CD14-positive monocyte (primary cell): Measurements from ENCODE around the gene FERMT2. TPM values are rescaled to one million over a fixed set of nuclear protein-coding genes. Genes with fewer than 3 reads are reported as not detected.

Experiments used
- DNase-seq, 3 donors: peaks; one replicate each; pipeline ENCODE4 v3.0.0-alpha.2; 2011 to 2022
- H2AFZ ChIP-seq: 2 replicates; pipeline ENCODE4 v1.6.0; 2012; ENCODE audit warnings: mild to moderate bottlenecking, low read depth, low read length, inconsistent platforms; ENCODE audit not compliant: insufficient read depth, poor library complexity, severe bottlenecking
- H3K27ac ChIP-seq, 2 donors: 1 replicate in 1 of 2; 2 replicates in 1 of 2; pipeline ENCODE4 v1.5.1; 2012 to 2013; ENCODE audit warnings: low read length in 2 of 2, control low read depth in 1 of 2, inconsistent platforms in 1 of 2, low read depth in 1 of 2, mild to moderate bottlenecking in 1 of 2
- H3K27me3 ChIP-seq, 2 donors: one replicate each; pipeline versions ENCODE4 v1.6.0 to v1.6.1; 2011 to 2013; ENCODE audit warnings: low read length in 2 of 2; ENCODE audit not compliant: control insufficient read depth in 2 of 2, insufficient read depth in 2 of 2
- H3K36me3 ChIP-seq, 2 donors: replicated peaks in 1 of 2; 1 replicate in 1 of 2; 2 replicates in 1 of 2; pipeline versions ENCODE4 v1.5.1 to v1.6.1; 2012 to 2013; ENCODE audit warnings: low read length in 2 of 2, control low read depth in 1 of 2, inconsistent platforms in 1 of 2, mild to moderate bottlenecking in 1 of 2; ENCODE audit not compliant: insufficient read depth in 2 of 2, control insufficient read depth in 1 of 2
- H3K4me1 ChIP-seq, 2 donors: 1 replicate in 1 of 2; 2 replicates in 1 of 2; pipeline versions ENCODE4 v1.5.1 to v1.6.1; 2012 to 2013; ENCODE audit warnings: low read length in 2 of 2, control low read depth in 1 of 2, inconsistent platforms in 1 of 2, mild to moderate bottlenecking in 1 of 2, moderate library complexity in 1 of 2; ENCODE audit not compliant: insufficient read depth in 2 of 2, control insufficient read depth in 1 of 2
- H3K4me2 ChIP-seq: replicated peaks from 2 replicates; pipeline ENCODE3; 2012; ENCODE audit warnings: low read length, moderate library complexity, mild to moderate bottlenecking; ENCODE audit not compliant: poor library complexity, severe bottlenecking; ENCODE audit errors: extremely low read depth
- H3K4me3 ChIP-seq, 3 experiments: fragments of 200-600 bp in 1 of 3; sonication (generic) in 1 of 3; replicated peaks in 1 of 3; 1 replicate in 2 of 3; 2 replicates in 1 of 3; pipeline ENCODE4 v1.5.1; 2011 to 2013; ENCODE audit warnings: low read length in 3 of 3, mild to moderate bottlenecking in 3 of 3, control low read depth in 2 of 3, low read depth in 2 of 3, inconsistent platforms in 1 of 3, moderate library complexity in 1 of 3
- H3K79me2 ChIP-seq: 2 replicates; pipeline ENCODE4 v1.6.0; 2012; ENCODE audit warnings: mild to moderate bottlenecking, control low read depth, inconsistent platforms, low read length, moderate library complexity; ENCODE audit not compliant: insufficient read depth
- H3K9ac ChIP-seq: 2 replicates; pipeline ENCODE4 v1.6.0; 2017; ENCODE audit warnings: low read length, mild to moderate bottlenecking; ENCODE audit not compliant: insufficient read depth, poor library complexity, severe bottlenecking
- H3K9me3 ChIP-seq, 2 donors: replicated peaks in 1 of 2; 1 replicate in 1 of 2; 2 replicates in 1 of 2; pipeline versions ENCODE4 v1.5.1 to v1.6.1; 2012 to 2013; ENCODE audit warnings: low read length in 2 of 2, control low read depth in 1 of 2; ENCODE audit not compliant: control insufficient read depth in 1 of 2, insufficient read depth in 1 of 2
- H4K20me1 ChIP-seq: 2 replicates; pipeline ENCODE4 v1.6.0; 2012; ENCODE audit warnings: mild to moderate bottlenecking, low read length, control low read depth, moderate library complexity; ENCODE audit not compliant: insufficient read depth
- H3K27ac Mint-ChIP-seq, 7 donors: one replicate each; pipeline ENCODE4 v1.8.0; 2020; ENCODE audit warnings: mild to moderate bottlenecking in 7 of 7, mixed read lengths in 7 of 7, moderate library complexity in 6 of 7, inconsistent platforms in 2 of 7
- H3K27me3 Mint-ChIP-seq, 3 donors: one replicate each; pipeline ENCODE4 v1.8.0; 2021 to 2022; ENCODE audit warnings: low read depth in 3 of 3, mild to moderate bottlenecking in 3 of 3, mixed read lengths in 3 of 3, moderate library complexity in 3 of 3, inconsistent platforms in 1 of 3
- H3K36me3 Mint-ChIP-seq, 2 donors: one replicate each; pipeline ENCODE4 v1.8.0; 2020; ENCODE audit warnings: mixed read lengths in 2 of 2, inconsistent platforms in 1 of 2, mild to moderate bottlenecking in 1 of 2
- H3K4me1 Mint-ChIP-seq: one replicate; pipeline ENCODE4 v1.8.0; 2020; ENCODE audit warnings: mild to moderate bottlenecking, mixed read lengths
- H3K4me3 Mint-ChIP-seq, 2 donors: one replicate each; pipeline ENCODE4 v1.8.0; 2020; ENCODE audit warnings: mild to moderate bottlenecking in 2 of 2, mixed read lengths in 2 of 2, moderate library complexity in 1 of 2
- H3K9me3 Mint-ChIP-seq, 7 donors: one replicate each; pipeline ENCODE4 v1.8.0; 2020 to 2022; ENCODE audit warnings: mixed read lengths in 7 of 7, mild to moderate bottlenecking in 6 of 7, moderate library complexity in 6 of 7, inconsistent platforms in 2 of 7
- CTCF ChIP-seq: fragments of 200-600 bp; IDR thresholded peaks from one replicate; pipeline ENCODE4 v1.8.0; 2022; ENCODE audit warnings: antibody characterized with exemption, mild to moderate bottlenecking
- WGBS: methylation state at CpG from one replicate; pipeline ENCODE4 v1.1.5; 2013; ENCODE audit warnings: missing lambda C conversion rate; ENCODE audit not compliant: insufficient coverage; 5-methylcytosine and 5-hydroxymethylcytosine counted together
- intact Hi-C, 2 donors: fragments of 100-400 bp; cut with micrococcal nuclease; formaldehyde crosslinking; loops; one replicate each; pipeline versions ENCODE4 v1.15.0 to v1.15.1; 2023
- polyA plus RNA-seq, 3 donors: library from polyadenylated mRNA; depleted of rRNA in 1 of 3; unstranded in 2 of 3; stranded (reverse) in 1 of 3; fragments of 300-500 nt in 2 of 3; fragments of >200 nt in 1 of 3; fragmentation: Illumina TruSeq in 2 of 3; gene quantifications; 1 replicate in 2 of 3; 2 replicates in 1 of 3; pipeline ENCODE4 v1.2.3, GENCODE V29; 2012 to 2021

Gene FERMT2
- polyA plus RNA-seq, 3 donors, result not detected

- no peak overlapping the region for H3K4me3 Mint-ChIP-seq
- H3K36me3 ChIP-seq, result no peaks in the 10 kb centered on the region
- H3K4me2 ChIP-seq, result no peak overlapping the region
- peaks cover 19 to 21% of the 10 kb centered on the region in 2 donors for H3K27me3 ChIP-seq
- H3K4me1 Mint-ChIP-seq, result peaks cover under 1% of the 10 kb centered on the region
- H3K4me3 ChIP-seq, result no peak overlapping the region
- no peaks in the 10 kb centered on the region for H3K79me2 ChIP-seq
- no peak overlapping the region for H2AFZ ChIP-seq
- H3K4me1 ChIP-seq, result no peaks in the 10 kb centered on the region
- H3K9me3 Mint-ChIP-seq, result no peaks in the 10 kb centered on the region
- H3K27ac ChIP-seq, result no peak overlapping the region
- H3K36me3 Mint-ChIP-seq, result peaks cover 0 to under 1% of the 10 kb centered on the region in 2 donors
- H3K9me3 ChIP-seq, result no peaks in the 10 kb centered on the region
- DNase-seq, result no peak
- intact Hi-C loops, result no loop called here
- no peaks in the 10 kb centered on the region for H4K20me1 ChIP-seq
- H3K27me3 Mint-ChIP-seq, result peaks cover 26 to 38% (median 30%) of the 10 kb centered on the region in 3 donors
- WGBS, result no CpG with 5 or more reads among the region's 2 CpGs
- TF ChIP-seq CTCF, result no peak
- H3K9ac ChIP-seq, result no peak overlapping the region
- H3K27ac Mint-ChIP-seq, result no peak overlapping the region
These were observed 6.6 kb downstream of the FERMT2 start for GRCh38 chr14:52944254-52944653.

- 100% methylated on average over 1 of the region's 1 CpG for WGBS
- Histone ChIP-seq H3K4me3 (no peak overlapping the region), H3K9me3 (no peaks in the 10 kb centered on the region), H3K79me2 (no peaks in the 10 kb centered on the region), H3K27ac (no peak overlapping the region), H3K9ac (no peak overlapping the region), H2AFZ (no peak overlapping the region), H3K4me1 (no peaks in the 10 kb centered on the region), H3K27me3 (peaks cover 0 to 2% of the 10 kb centered on the region in 2 donors), H4K20me1 (no peaks in the 10 kb centered on the region), H3K36me3 (no peaks in the 10 kb centered on the region), H3K4me2 (no peak overlapping the region)
- Mint-ChIP-seq H3K4me3 (no peak overlapping the region), H3K27me3 (peaks cover 0 to 11% (median 6%) of the 10 kb centered on the region in 3 donors), H3K36me3 (no peaks in the 10 kb centered on the region), H3K9me3 (peaks cover 0 to 2% (median 0%) of the 10 kb centered on the region in 7 donors), H3K4me1 (no peaks in the 10 kb centered on the region), H3K27ac (no peak overlapping the region)
- no peak for DNase-seq
- no peak for TF ChIP-seq CTCF
- intact Hi-C loops, result no loop called here
These were observed 11.4 kb downstream of the FERMT2 start for GRCh38 chr14:52939427-52939826.
